IMR-90 (cell line): Measurements from ENCODE around the gene TRA2B. TPM values are rescaled to one million over a fixed set of nuclear protein-coding genes. Genes with fewer than 3 reads are reported as not detected.

Experiments
- ATAC-seq: fragments of 200-7000 bp; cut with Tn5 transposase; 2 replicates; pipeline ENCODE4 v1.9.1; 2020; ENCODE audit warnings: low read depth, mild to moderate bottlenecking, moderate library complexity
- BruUV-seq: library from RNA; stranded (reverse); fragments of 400-500 nt; replicated peaks from 2 replicates; lab custom pipeline; 2021; lab: Mats Ljungman, UMichigan
- CTCF ChIA-PET: fragments of 300-600 bp; formaldehyde crosslinking; extraction: SDS; loops from one replicate; lab custom pipeline; 2021; ENCODE audit warnings: antibody characterized with exemption; lab: Yijun Ruan, JAX
- POLR2A ChIA-PET: fragments of 300-600 bp; sonication (Branson Sonifier 250); formaldehyde crosslinking; loops from one replicate; lab custom pipeline; 2022; ENCODE audit warnings: antibody characterized with exemption; ENCODE audit not compliant: unreplicated experiment; lab: Charles Lee
- DNase-seq: peaks from one replicate; pipeline ENCODE4 v3.0.0; 2013
- H2AFZ ChIP-seq: replicated peaks from 2 replicates; pipeline ENCODE3; 2013; ENCODE audit warnings: low read length, mild to moderate bottlenecking; ENCODE audit not compliant: poor library complexity
- H2AK5ac ChIP-seq: 2 replicates; pipeline ENCODE4 v1.6.1; 2013; ENCODE audit warnings: low read depth, low read length, inconsistent platforms
- H2AK9ac ChIP-seq: replicated peaks from 2 replicates; pipeline ENCODE3; 2013; ENCODE audit warnings: mild to moderate bottlenecking, low read depth, low read length, moderate library complexity; ENCODE audit not compliant: poor library complexity
- H2BK120ac ChIP-seq: 2 replicates; pipeline ENCODE4 v1.6.1; 2013; ENCODE audit warnings: low read depth, low read length, inconsistent platforms
- H2BK15ac ChIP-seq: 3 replicates; pipeline ENCODE4 v1.6.1; 2013; ENCODE audit warnings: low read depth, low read length, inconsistent platforms
- H2BK20ac ChIP-seq: 2 replicates; pipeline ENCODE4 v1.6.1; 2013; ENCODE audit warnings: low read depth, mild to moderate bottlenecking, inconsistent platforms, low read length, moderate library complexity
- H2BK5ac ChIP-seq: 2 replicates; pipeline ENCODE4 v1.6.1; 2013; ENCODE audit warnings: mild to moderate bottlenecking, low read depth, low read length, inconsistent platforms; ENCODE audit not compliant: poor library complexity, severe bottlenecking
- H3K14ac ChIP-seq: replicated peaks from 2 replicates; pipeline ENCODE4 v1.6.1; 2013; ENCODE audit warnings: low read depth, low read length, inconsistent platforms
- H3K18ac ChIP-seq: 2 replicates; pipeline ENCODE4 v1.6.1; 2013; ENCODE audit warnings: low read depth, low read length, control low read depth
- H3K23ac ChIP-seq: 2 replicates; pipeline ENCODE4 v1.6.1; 2013; ENCODE audit warnings: low read depth, low read length, inconsistent platforms
- H3K27ac ChIP-seq: 2 replicates; pipeline ENCODE4 v1.5.1; 2013; ENCODE audit warnings: mild to moderate bottlenecking, control low read depth, low read length; ENCODE audit not compliant: insufficient read depth
- H3K27me3 ChIP-seq: 2 replicates; pipeline ENCODE4 v1.6.1; 2013; ENCODE audit warnings: low read length; ENCODE audit not compliant: control insufficient read depth, insufficient read depth
- H3K36me3 ChIP-seq: 2 replicates; pipeline ENCODE4 v1.6.1; 2013; ENCODE audit warnings: low read length, mixed read lengths; ENCODE audit not compliant: control insufficient read depth, insufficient read depth
- H3K4ac ChIP-seq: 2 replicates; pipeline ENCODE4 v1.6.1; 2013; ENCODE audit warnings: low read depth, low read length, inconsistent platforms
- H3K4me1 ChIP-seq: 2 replicates; pipeline ENCODE4 v1.6.1; 2013; ENCODE audit warnings: low read length, mixed read lengths; ENCODE audit not compliant: control insufficient read depth, insufficient read depth
- H3K4me2 ChIP-seq: 2 replicates; pipeline ENCODE4 v1.6.1; 2013; ENCODE audit warnings: low read depth, mild to moderate bottlenecking, control low read depth, low read length, moderate library complexity
- H3K4me3 ChIP-seq: 2 replicates; pipeline ENCODE4 v1.5.1; 2013; ENCODE audit warnings: low read depth, mild to moderate bottlenecking, control low read depth, low read length, moderate library complexity; ENCODE audit not compliant: insufficient read depth
- H3K56ac ChIP-seq: 2 replicates; pipeline ENCODE4 v1.6.1; 2013; ENCODE audit warnings: low read length, inconsistent platforms; ENCODE audit not compliant: insufficient read depth; ENCODE audit errors: extremely low read depth
- H3K79me1 ChIP-seq, 2 experiments: 2 replicates each; pipeline ENCODE4 v1.6.1; 2013; ENCODE audit warnings: low read length in 2 of 2, inconsistent platforms in 1 of 2, low read depth in 1 of 2
- H3K9ac ChIP-seq: 2 replicates; pipeline ENCODE4 v1.6.1; 2013; ENCODE audit warnings: low read depth, low read length, control low read depth
- H3K9me1 ChIP-seq: 2 replicates; pipeline ENCODE4 v1.6.1; 2013; ENCODE audit warnings: low read length, inconsistent platforms; ENCODE audit not compliant: insufficient read depth
- H3K9me3 ChIP-seq: 2 replicates; pipeline ENCODE4 v1.6.1; 2013; ENCODE audit warnings: low read length; ENCODE audit not compliant: control insufficient read depth, insufficient read depth
- H4K20me1 ChIP-seq: 2 replicates; pipeline ENCODE4 v1.6.1; 2013; ENCODE audit warnings: low read length, inconsistent platforms; ENCODE audit not compliant: insufficient read depth
- H4K5ac ChIP-seq: 2 replicates; pipeline ENCODE4 v1.6.1; 2013; ENCODE audit warnings: mild to moderate bottlenecking, low read depth, low read length, control low read depth
- H4K8ac ChIP-seq, 2 experiments: 2 replicates each; pipeline ENCODE4 v1.6.1; 2013; ENCODE audit warnings: low read depth in 2 of 2, low read length in 2 of 2, control low read depth in 1 of 2, inconsistent platforms in 1 of 2
- H4K91ac ChIP-seq: 2 replicates; pipeline ENCODE4 v1.6.1; 2013; ENCODE audit warnings: low read depth, low read length, inconsistent platforms; ENCODE audit not compliant: insufficient read depth
- BHLHE40 ChIP-seq: fragments of 150-350 bp; IDR thresholded peaks from 2 replicates; pipeline ENCODE4 v1.6.1; 2016; ENCODE audit warnings: mild to moderate bottlenecking, low read depth, low read length
- CEBPB ChIP-seq: IDR thresholded peaks from 2 replicates; pipeline ENCODE4 v1.6.1; 2012; ENCODE audit warnings: low read depth, low read length, improper control_type of control experiment
- CHD1 ChIP-seq: IDR thresholded peaks from 2 replicates; pipeline ENCODE4 v1.6.1; 2012; ENCODE audit warnings: low read depth, low read length, improper control_type of control experiment
- MAFK ChIP-seq: IDR thresholded peaks from 2 replicates; pipeline ENCODE4 v1.6.1; 2012; ENCODE audit warnings: low read depth, low read length, improper control_type of control experiment
- POLR2A ChIP-seq: IDR thresholded peaks from 2 replicates; pipeline ENCODE4 v1.6.1; 2012; ENCODE audit warnings: mild to moderate bottlenecking, low read depth, low read length
- RAD21 ChIP-seq: IDR thresholded peaks from 2 replicates; pipeline ENCODE4 v1.6.1; 2012; ENCODE audit warnings: low read length, improper control_type of control experiment
- WGBS, 2 experiments: methylation state at CpG; one replicate each; pipeline versions ENCODE4 v1.1.5 to v1.1.7; 2013; ENCODE audit warnings: missing lambda C conversion rate in 2 of 2; ENCODE audit not compliant: insufficient read length in 1 of 2; ENCODE audit errors: extremely low coverage in 2 of 2; 5-methylcytosine and 5-hydroxymethylcytosine counted together
- dilution Hi-C: fragments of 300-500 bp; cut with HindIII; formaldehyde crosslinking; loops from one replicate; pipeline ENCODE4 v1.14.3; 2018; ENCODE audit warnings: low sequenced_read_pairs; ENCODE audit not compliant: unreplicated experiment
- in situ Hi-C: fragments of 300-500 bp; cut with MboI; formaldehyde crosslinking; loops from 3 replicates; pipeline ENCODE4 v1.14.3; 2019; ENCODE audit warnings: low sequenced_read_pairs, inconsistent platforms, mixed read lengths
- intact Hi-C: fragments of 100-400 bp; cut with micrococcal nuclease; formaldehyde crosslinking; loops from 2 replicates; pipeline ENCODE4 v1.10.0; 2022
- polyA plus RNA-seq, 3 experiments: library from polyadenylated mRNA; depleted of rRNA; stranded (reverse); fragments of >200 nt; gene quantifications; 2 replicates each; pipeline ENCODE4 v1.2.3, GENCODE V29; 2012; ENCODE audit warnings: low replicate concordance in 1 of 3
- total RNA-seq: library from RNA; depleted of rRNA; stranded (reverse); fragments of >200 nt; gene quantifications from 2 replicates; pipeline ENCODE4 v1.2.3, GENCODE V29; 2012
- TF ChIP-seq, protein P1 (sequence below): fragments of 150-350 bp; IDR thresholded peaks from 2 replicates; pipeline ENCODE4 v1.6.1; 2016; ENCODE audit warnings: low read depth, mild to moderate bottlenecking, low read length, moderate library complexity, borderline replicate concordance
- TF ChIP-seq, protein P2 (sequence below): fragments of 150-350 bp; IDR thresholded peaks from 2 replicates; pipeline ENCODE4 v1.6.1; 2017; ENCODE audit warnings: mild to moderate bottlenecking, antibody characterized with exemption, low read length, low read depth

Gene TRA2B
- total and polyA plus RNA-seq, 2 of the 4 experiments (the other 2 are of a cell fraction): 127 to 208 TPM

DNA sequence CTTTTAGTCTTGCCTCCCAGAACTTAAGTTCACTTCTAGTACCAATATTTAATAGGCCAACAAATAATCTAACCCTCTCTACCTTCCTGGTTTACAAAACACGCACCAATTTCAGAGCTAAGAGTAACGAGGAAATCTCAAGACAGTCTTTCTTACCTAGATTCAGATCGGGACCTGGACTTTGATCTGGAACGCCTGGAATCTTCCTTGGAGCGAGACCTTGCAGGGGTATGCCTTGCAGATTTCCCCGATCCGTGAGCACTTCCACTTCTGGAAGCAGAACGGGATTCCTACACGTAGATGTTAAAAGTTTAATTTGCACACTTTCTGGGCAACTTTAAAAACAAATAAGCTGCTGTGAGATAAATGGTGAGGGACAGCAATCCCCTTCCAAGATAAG lies 11.4 kb downstream of the TRA2B start:
- Histone ChIP-seq H3K27me3 (no peaks in the 10 kb centered on the region), H2BK120ac (no peak overlapping the region), H3K27ac (no peak overlapping the region), H2AK9ac (no peak overlapping the region), H4K8ac (no peak overlapping the region), H3K79me1 (peaks cover 10 to 34% of the 10 kb centered on the region in 2 experiments), H3K9me1 (peaks cover 11% of the 10 kb centered on the region), H2BK5ac (no peak overlapping the region), H3K56ac (no peak overlapping the region), H2AK5ac (no peak overlapping the region), H3K4ac (no peak overlapping the region), H3K36me3 (peaks cover 33% of the 10 kb centered on the region), H2AFZ (no peak overlapping the region), H3K9me3 (no peaks in the 10 kb centered on the region), H4K20me1 (peaks cover 99% of the 10 kb centered on the region), H3K4me1 (peaks cover 26% of the 10 kb centered on the region), H2BK15ac (no peak overlapping the region), H3K9ac (no peak overlapping the region), H3K4me2 (no peak overlapping the region; the same call in 1 of the 2 replicates), H3K4me3 (no peak overlapping the region), H2BK20ac (no peak overlapping the region), H4K91ac (no peak overlapping the region), H3K23ac (no peak overlapping the region), H3K18ac (no peak overlapping the region), H3K14ac (no peak overlapping the region), H4K5ac (no peak overlapping the region)
- BruUV-seq: no TSS peak
- dilution Hi-C loops: no loop called here
- ChIA-PET CTCF (interaction anchor here (0.7 to 1.7 kb wide), 3 partner anchors 9 to 266 kb away, joined by 3 to 4 read pairs (median 3); no protein-coding TSS in a partner anchor), POLR2A (no interaction called here)
- intact Hi-C loops: loop anchor here (5.0 kb wide), 1 partner anchor 249 kb away; no protein-coding TSS in a partner anchor
- ATAC-seq (no peak), DNase-seq (no peak)
- in situ Hi-C loops: loop anchor here (10.0 kb wide), 1 partner anchor 192 kb away; no protein-coding TSS in a partner anchor
- TF ChIP-seq, protein P1, sequence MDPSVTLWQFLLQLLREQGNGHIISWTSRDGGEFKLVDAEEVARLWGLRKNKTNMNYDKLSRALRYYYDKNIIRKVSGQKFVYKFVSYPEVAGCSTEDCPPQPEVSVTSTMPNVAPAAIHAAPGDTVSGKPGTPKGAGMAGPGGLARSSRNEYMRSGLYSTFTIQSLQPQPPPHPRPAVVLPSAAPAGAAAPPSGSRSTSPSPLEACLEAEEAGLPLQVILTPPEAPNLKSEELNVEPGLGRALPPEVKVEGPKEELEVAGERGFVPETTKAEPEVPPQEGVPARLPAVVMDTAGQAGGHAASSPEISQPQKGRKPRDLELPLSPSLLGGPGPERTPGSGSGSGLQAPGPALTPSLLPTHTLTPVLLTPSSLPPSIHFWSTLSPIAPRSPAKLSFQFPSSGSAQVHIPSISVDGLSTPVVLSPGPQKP: no peak
- TF ChIP-seq BHLHE40: no peak
- no peak for TF ChIP-seq CHD1
- TF ChIP-seq POLR2A: no peak
- no peak for TF ChIP-seq MAFK
- TF ChIP-seq, protein P2, sequence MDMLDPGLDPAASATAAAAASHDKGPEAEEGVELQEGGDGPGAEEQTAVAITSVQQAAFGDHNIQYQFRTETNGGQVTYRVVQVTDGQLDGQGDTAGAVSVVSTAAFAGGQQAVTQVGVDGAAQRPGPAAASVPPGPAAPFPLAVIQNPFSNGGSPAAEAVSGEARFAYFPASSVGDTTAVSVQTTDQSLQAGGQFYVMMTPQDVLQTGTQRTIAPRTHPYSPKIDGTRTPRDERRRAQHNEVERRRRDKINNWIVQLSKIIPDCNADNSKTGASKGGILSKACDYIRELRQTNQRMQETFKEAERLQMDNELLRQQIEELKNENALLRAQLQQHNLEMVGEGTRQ: no peak
- TF ChIP-seq RAD21: no peak
- no peak for TF ChIP-seq CEBPB
- 100% methylated on average over 1 of the region's 9 CpGs; no CpG with 5 or more reads in 1 of the 2 experiments for WGBS, 2 experiments
